ENCODE results near the gene FANCD2OS. TPM values are rescaled to one million over a fixed set of nuclear protein-coding genes. Genes with fewer than 3 reads are reported as not detected.

Gene FANCD2OS
- total and polyA plus RNA-seq, 2 experiments from 2014 or later: not detected

DNA sequence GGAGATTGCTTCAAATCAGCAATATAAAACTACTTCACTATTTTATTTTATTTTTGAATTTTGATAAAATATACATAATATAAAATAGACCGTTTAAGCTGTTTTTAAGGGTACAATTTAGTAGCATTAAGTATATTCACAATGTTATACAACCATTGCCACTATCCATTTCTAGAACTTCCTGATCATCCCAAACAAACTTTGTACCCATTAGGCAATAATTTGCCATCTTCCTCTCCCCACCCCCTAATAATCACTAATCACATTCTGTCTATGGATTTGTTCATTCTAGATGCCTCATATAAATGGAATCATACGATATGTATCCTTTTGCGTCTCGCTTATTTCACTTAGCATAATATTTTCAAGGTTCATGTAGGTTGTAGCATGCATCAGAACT lies 53.0 kb downstream of the FANCD2OS start:
- Histone ChIP-seq H3K27me3 (no peaks in the 10 kb centered on the region), H3K27ac (no peak overlapping the region), H3K4me2 (no peak overlapping the region), H3K4me3 (no peak overlapping the region), H3K9me3 (ENCODE audit: low read depth) (no peaks in the 10 kb centered on the region), H2AFZ (no peak overlapping the region), H4K20me1 (ENCODE audit: insufficient read depth, poor library complexity, severe bottlenecking) (no peaks in the 10 kb centered on the region), H3K9me2 (replicated peaks; ENCODE audit: insufficient read depth) (no peaks in the 10 kb centered on the region), H3K79me2 (no peaks in the 10 kb centered on the region), H3K4me1 (ENCODE audit: insufficient read depth) (no peaks in the 10 kb centered on the region), H3K36me3 (replicated peaks; ENCODE audit: insufficient read depth, low read depth) (no peaks in the 10 kb centered on the region)
- TF ChIP-seq EZH2 (IDR thresholded peaks at IDR 0.05; ENCODE audit: borderline replicate concordance) (no peak), EZH2phosphoT487 (IDR thresholded peaks at IDR 0.05; ENCODE audit: low read depth, severe bottlenecking, unreplicated experiment) (no peak)
- TF ChIP-seq, protein P1, sequence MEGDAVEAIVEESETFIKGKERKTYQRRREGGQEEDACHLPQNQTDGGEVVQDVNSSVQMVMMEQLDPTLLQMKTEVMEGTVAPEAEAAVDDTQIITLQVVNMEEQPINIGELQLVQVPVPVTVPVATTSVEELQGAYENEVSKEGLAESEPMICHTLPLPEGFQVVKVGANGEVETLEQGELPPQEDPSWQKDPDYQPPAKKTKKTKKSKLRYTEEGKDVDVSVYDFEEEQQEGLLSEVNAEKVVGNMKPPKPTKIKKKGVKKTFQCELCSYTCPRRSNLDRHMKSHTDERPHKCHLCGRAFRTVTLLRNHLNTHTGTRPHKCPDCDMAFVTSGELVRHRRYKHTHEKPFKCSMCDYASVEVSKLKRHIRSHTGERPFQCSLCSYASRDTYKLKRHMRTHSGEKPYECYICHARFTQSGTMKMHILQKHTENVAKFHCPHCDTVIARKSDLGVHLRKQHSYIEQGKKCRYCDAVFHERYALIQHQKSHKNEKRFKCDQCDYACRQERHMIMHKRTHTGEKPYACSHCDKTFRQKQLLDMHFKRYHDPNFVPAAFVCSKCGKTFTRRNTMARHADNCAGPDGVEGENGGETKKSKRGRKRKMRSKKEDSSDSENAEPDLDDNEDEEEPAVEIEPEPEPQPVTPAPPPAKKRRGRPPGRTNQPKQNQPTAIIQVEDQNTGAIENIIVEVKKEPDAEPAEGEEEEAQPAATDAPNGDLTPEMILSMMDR (IDR thresholded peaks at IDR 0.05; ENCODE audit: poor library complexity): no peak
- WGBS (ENCODE audit: low lambda C conversion rate, missing lambda C conversion rate): 100% methylated on average over 4 of the region's 4 CpGs
- no peak for DNase-seq (ENCODE audit: low spot score)

Other genes starting within 250 kb of the FANCD2OS start
- 16.6 and 20.4 TPM in 2 replicates for gene CIDEC, start 228.0 kb downstream of the FANCD2OS start, total RNA-seq
- 28.7 and 37.3 TPM in 2 replicates for gene CIDEC, start 228.0 kb downstream of the FANCD2OS start, polyA plus RNA-seq
- gene JAGN1, start 217.6 kb downstream of the FANCD2OS start, total RNA-seq: 61.4 and 73.8 TPM in 2 replicates
- gene JAGN1, start 217.6 kb downstream of the FANCD2OS start, polyA plus RNA-seq: 70.2 and 83.5 TPM in 2 replicates
- 9.1 and 10.2 TPM in 2 replicates for gene IL17RE, start 205.4 kb downstream of the FANCD2OS start, total RNA-seq
- 6.3 and 6.8 TPM in 2 replicates for gene IL17RE, start 205.4 kb downstream of the FANCD2OS start, polyA plus RNA-seq
- 27.3 and 39.4 TPM in 2 replicates for gene IL17RC, start 191.2 kb downstream of the FANCD2OS start, total RNA-seq
- 47.8 and 48.5 TPM in 2 replicates for gene IL17RC, start 191.2 kb downstream of the FANCD2OS start, polyA plus RNA-seq
- 40.5 and 43.9 TPM in 2 replicates for gene CRELD1, start 174.4 kb downstream of the FANCD2OS start, total RNA-seq
- gene CRELD1, start 174.4 kb downstream of the FANCD2OS start, polyA plus RNA-seq: 82.9 and 83.6 TPM in 2 replicates
- 1.1 and 2.5 TPM in 2 replicates for gene PRRT3, start 155.8 kb downstream of the FANCD2OS start, total RNA-seq
- 2.0 and 4.0 TPM in 2 replicates for gene PRRT3, start 155.8 kb downstream of the FANCD2OS start, polyA plus RNA-seq
- 116 and 133 TPM in 2 replicates for gene EMC3, start 121.4 kb downstream of the FANCD2OS start, total RNA-seq
- 147 and 151 TPM in 2 replicates for gene EMC3, start 121.4 kb downstream of the FANCD2OS start, polyA plus RNA-seq
- 7.3 and 8.8 TPM in 2 replicates for gene FANCD2, start 81.8 kb downstream of the FANCD2OS start, total RNA-seq
- gene FANCD2, start 81.8 kb downstream of the FANCD2OS start, polyA plus RNA-seq: 4.4 and 5.3 TPM in 2 replicates
- 105 and 112 TPM in 2 replicates for gene BRK1, start 7.4 kb upstream of the FANCD2OS start, total RNA-seq
- gene BRK1, start 7.4 kb upstream of the FANCD2OS start, polyA plus RNA-seq: 186 and 188 TPM in 2 replicates
- gene VHL, start 33.5 kb upstream of the FANCD2OS start, total RNA-seq: 54.3 and 57.9 TPM in 2 replicates
- gene VHL, start 33.5 kb upstream of the FANCD2OS start, polyA plus RNA-seq: 21.8 and 32.1 TPM in 2 replicates
- 3.7 and 4.0 TPM in 2 replicates for gene IRAK2, start 56.7 kb upstream of the FANCD2OS start, total RNA-seq
- 2.3 and 2.5 TPM in 2 replicates for gene IRAK2, start 56.7 kb upstream of the FANCD2OS start, polyA plus RNA-seq
- gene TATDN2, start 140.2 kb upstream of the FANCD2OS start, total RNA-seq: 22.6 and 24.5 TPM in 2 replicates
- gene TATDN2, start 140.2 kb upstream of the FANCD2OS start, polyA plus RNA-seq: 6.5 and 9.3 TPM in 2 replicates
- gene GHRL, start 184.7 kb upstream of the FANCD2OS start, total RNA-seq: 12.4 and 14.0 TPM in 2 replicates
- gene GHRL, start 184.7 kb upstream of the FANCD2OS start, polyA plus RNA-seq: 11.3 and 12.0 TPM in 2 replicates
- 159 and 187 TPM in 2 replicates for gene SEC13, start 212.9 kb upstream of the FANCD2OS start, total RNA-seq
- gene SEC13, start 212.9 kb upstream of the FANCD2OS start, polyA plus RNA-seq: 310 and 317 TPM in 2 replicates

All from hepatocyte (in vitro differentiated cells).